ENCODE data around the gene MRPS22. TPM values are rescaled to one million over a fixed set of nuclear protein-coding genes. Genes with fewer than 3 reads are reported as not detected.

MRPS22 gene
- total and polyA plus RNA-seq, 2 of the 8 experiments (the other 6 are each of a cell fraction or from before 2014, with no cell fraction given) = 28.3 to 45.8 TPM

- TF ChIP-seq CHD7 (IDR thresholded peaks at IDR 0.05; ENCODE audit: insufficient replicate concordance, low read length) (no peak), CBX8 (IDR thresholded peaks at IDR 0.05; ENCODE audit: borderline replicate concordance, low read depth, low read length) (no peak), GABPA (IDR thresholded peaks at IDR 0.05; ENCODE audit: borderline replicate concordance, insufficient read depth, low read length) (no peak), POU5F1 (IDR thresholded peaks at IDR 0.05; ENCODE audit: low read depth, low read length) (no peak), CTCF (IDR thresholded peaks at IDR 0.05; ENCODE audit: control extremely low read depth in 1 of 3, insufficient read depth in 1 of 3, low read depth in 1 of 3, low read length in 3 of 3) (no peak), E2F6 (IDR thresholded peaks at IDR 0.05) (no peak), MAX (IDR thresholded peaks at IDR 0.05) (no peak)
Observed at GRCh38 chr3:139327861-139328260, 16.0 kb upstream of the MRPS22 start (continued).

All from H1 (cell line).